GM12878 (cell line): Measurements from ENCODE around the gene PIGB. TPM values are rescaled to one million over a fixed set of nuclear protein-coding genes. Genes with fewer than 3 reads are reported as not detected.

Experiments used
- ATAC-seq: fragments of 200-7000 bp; cut with Tn5 transposase; 3 replicates; pipeline ENCODE4 v1.9.1; 2020; ENCODE audit warnings: mild to moderate bottlenecking, moderate library complexity
- BruUV-seq: library from RNA; stranded (reverse); fragments of 400-500 nt; replicated peaks from 2 replicates; lab custom pipeline; 2021; lab: Mats Ljungman, UMichigan
- CTCF ChIA-PET: fragments of 300-600 bp; sonication (Branson Sonifier 250); formaldehyde crosslinking; extraction: SDS; loops from one replicate; lab custom pipeline; 2021; ENCODE audit warnings: inconsistent platforms; lab: Yijun Ruan, JAX
- POLR2A ChIA-PET: fragments of 350-600 bp; formaldehyde crosslinking; extraction: SDS; loops from one replicate; lab custom pipeline; 2021; ENCODE audit warnings: inconsistent platforms; lab: Charles Lee
- RAD21 ChIA-PET: fragments of 300-600 bp; sonication (Branson Sonifier 250); formaldehyde crosslinking; loops from one replicate; lab custom pipeline; 2023; ENCODE audit warnings: antibody characterized with exemption; ENCODE audit not compliant: unreplicated experiment; lab: Charles Lee
- SMC1A ChIA-PET: fragments of 300-600 bp; sonication (Branson Sonifier 250); formaldehyde crosslinking; loops from one replicate; lab custom pipeline; 2023; ENCODE audit not compliant: unreplicated experiment, uncharacterized antibody; lab: Charles Lee
- DNase-seq: peaks from one replicate; pipeline ENCODE4 v3.0.0-alpha.2; 2011; ENCODE audit warnings: low read depth, low spot score
- FAIRE-seq: peaks from 3 replicates; lab custom pipeline; 2011; peaks lifted over from hg19 to GRCh38; lab: Jason Lieb, UNC
- H2AFZ ChIP-seq: 2 replicates; pipeline ENCODE4 v1.6.0; 2011; ENCODE audit warnings: low read depth, low read length, control low read depth; ENCODE audit not compliant: control insufficient read depth
- H3K27ac ChIP-seq: 2 replicates; pipeline ENCODE4 v1.5.1; 2011; ENCODE audit warnings: control low read depth; ENCODE audit not compliant: control insufficient read depth, insufficient read depth
- H3K27me3 ChIP-seq, 2 experiments: replicated peaks in 1 of 2; 2 replicates each; pipeline versions ENCODE4 v1.6.0 to v1.6.1; 2011; ENCODE audit warnings: low read length in 1 of 2; ENCODE audit not compliant: control insufficient read depth in 2 of 2, insufficient read depth in 2 of 2
- H3K36me3 ChIP-seq, 2 experiments: 2 replicates each; pipeline ENCODE4 v1.5.1; 2011; ENCODE audit warnings: low read length in 1 of 2; ENCODE audit not compliant: control insufficient read depth in 2 of 2, insufficient read depth in 2 of 2
- H3K4me1 ChIP-seq: 2 replicates; pipeline ENCODE4 v1.6.1; 2011; ENCODE audit warnings: mild to moderate bottlenecking, low read length, moderate library complexity, mixed read lengths; ENCODE audit not compliant: control insufficient read depth, insufficient read depth
- H3K4me2 ChIP-seq: 2 replicates; pipeline ENCODE4 v1.6.0; 2011; ENCODE audit warnings: control low read depth; ENCODE audit not compliant: control insufficient read depth, insufficient read depth
- H3K4me3 ChIP-seq: fragments of 200-600 bp; sonication (generic); 2 replicates; pipeline ENCODE4 v1.5.1; 2016
- H3K79me2 ChIP-seq: 2 replicates; pipeline ENCODE4 v1.6.0; 2011; ENCODE audit warnings: low read length; ENCODE audit not compliant: control insufficient read depth, insufficient read depth
- H3K9ac ChIP-seq: 2 replicates; pipeline ENCODE4 v1.8.0; 2011; ENCODE audit warnings: low read length, control low read depth, mixed read lengths; ENCODE audit not compliant: control insufficient read depth, insufficient read depth
- H3K9me3 ChIP-seq: replicated peaks from 3 replicates; pipeline ENCODE4 v1.5.1; 2011; ENCODE audit warnings: mild to moderate bottlenecking, low read length; ENCODE audit not compliant: control insufficient read depth, insufficient read depth
- H4K20me1 ChIP-seq: 2 replicates; pipeline ENCODE4 v1.6.0; 2011; ENCODE audit not compliant: control insufficient read depth, insufficient read depth
- BACH1 ChIP-seq: fragments of 450-650 bp; IDR thresholded peaks from 2 replicates; pipeline ENCODE4 v1.6.1; 2017; ENCODE audit warnings: mild to moderate bottlenecking, borderline replicate concordance
- ELK1 ChIP-seq: IDR thresholded peaks from 2 replicates; pipeline ENCODE4 v1.6.1; 2012; ENCODE audit warnings: low read depth, low read length, improper control_type of control experiment
- IKZF2 ChIP-seq, 2 experiments: fragments of 450-650 bp; IDR thresholded peaks; 2 replicates each; pipeline ENCODE4 v1.6.1; 2017; ENCODE audit warnings: mild to moderate bottlenecking in 2 of 2, moderate library complexity in 2 of 2
- LARP7 ChIP-seq: fragments of 450-650 bp; IDR thresholded peaks from 2 replicates; pipeline ENCODE4 v1.6.1; 2017; ENCODE audit warnings: mild to moderate bottlenecking
- NFIC ChIP-seq: IDR thresholded peaks from 2 replicates; pipeline ENCODE4 v1.6.1; 2012; ENCODE audit warnings: low read depth, mild to moderate bottlenecking, inconsistent platforms, low read length, moderate library complexity
- NKRF ChIP-seq: fragments of 450-650 bp; conservative IDR thresholded peaks from 2 replicates; pipeline ENCODE4 v1.6.1; 2017; ENCODE audit warnings: mild to moderate bottlenecking, moderate library complexity
- POLR2A ChIP-seq: IDR thresholded peaks from 2 replicates; pipeline ENCODE4 v1.6.1; 2011; ENCODE audit warnings: low read depth, mild to moderate bottlenecking, low read length
- RCOR1 ChIP-seq: conservative IDR thresholded peaks from 2 replicates; pipeline ENCODE4 v1.6.1; 2012; ENCODE audit warnings: low read depth, low read length, improper control_type of control experiment
- RUNX3 ChIP-seq: IDR thresholded peaks from 2 replicates; pipeline ENCODE4 v1.6.1; 2012; ENCODE audit warnings: low read length, inconsistent platforms
- SMARCA5 ChIP-seq: fragments of 450-650 bp; IDR thresholded peaks from 2 replicates; pipeline ENCODE4 v1.6.1; 2017; ENCODE audit warnings: mild to moderate bottlenecking
- STAT1 ChIP-seq: fragments of 450-650 bp; conservative IDR thresholded peaks from 2 replicates; pipeline ENCODE4 v1.6.1; 2014; ENCODE audit warnings: antibody characterized with exemption, mild to moderate bottlenecking
- TAF1 ChIP-seq: IDR thresholded peaks from 2 replicates; pipeline ENCODE4 v1.6.1; 2011; ENCODE audit warnings: mild to moderate bottlenecking, low read depth, low read length, borderline replicate concordance
- TBL1XR1 ChIP-seq: IDR thresholded peaks from 2 replicates; pipeline ENCODE4 v1.6.1; 2012; ENCODE audit warnings: low read depth, low read length, improper control_type of control experiment
- ZNF622 ChIP-seq: fragments of 450-650 bp; IDR thresholded peaks from 2 replicates; pipeline ENCODE4 v1.6.1; 2017; ENCODE audit warnings: mild to moderate bottlenecking, inconsistent platforms
- WGBS: methylation state at CpG from one replicate; pipeline ENCODE4 v1.1.6; 2016; ENCODE audit warnings: low lambda C conversion rate; ENCODE audit not compliant: insufficient replicate concordance, insufficient coverage; ENCODE audit errors: missing lambda C conversion rate; 5-methylcytosine and 5-hydroxymethylcytosine counted together
- in situ Hi-C: fragments of 300-500 bp; cut with MboI; formaldehyde crosslinking; loops from 9 replicates; pipeline ENCODE4 v1.14.3; 2018; ENCODE audit warnings: mixed read lengths
- intact Hi-C: fragments of 100-400 bp; cut with micrococcal nuclease; formaldehyde crosslinking; loops from one replicate; pipeline ENCODE4 v1.14.2; 2022; ENCODE audit not compliant: unreplicated experiment
- polyA plus RNA-seq, 11 experiments: library from polyadenylated mRNA; depleted of rRNA in 4 of 11; unstranded in 6 of 11; stranded (reverse) in 5 of 11; fragments of >200 nt; fragmentation: Nextera tagmentation in 4 of 11; fragmentation: Illumina TruSeq in 1 of 11; extraction: Ambion mirVana in 4 of 11; extraction: Trizol in 1 of 11; gene quantifications; 1 replicate in 1 of 11; 2 replicates in 10 of 11; pipeline versions ENCODE4 v1.2.1 to v1.2.3, GENCODE V29; 2011 to 2016; ENCODE audit warnings: inconsistent platforms in 2 of 11, missing spikeins in 2 of 11, low read depth in 1 of 11
- total RNA-seq, 4 experiments: library from RNA; depleted of rRNA in 3 of 4; stranded (reverse); fragments of >200 nt in 3 of 4; fragmentation: Illumina TruSeq in 1 of 4; extraction: Trizol in 1 of 4; gene quantifications; 2 replicates each; pipeline versions ENCODE4 v1.2.1 to v1.2.3, GENCODE V29; 2013 to 2021
- TF ChIP-seq, protein P1 (sequence below): IDR thresholded peaks from 2 replicates; pipeline ENCODE4 v1.6.1; 2012; ENCODE audit warnings: mild to moderate bottlenecking, low read depth, low read length
- TF ChIP-seq, protein P2 (sequence below): fragments of 450-650 bp; IDR thresholded peaks from 2 replicates; pipeline ENCODE4 v1.6.1; 2017; ENCODE audit warnings: low read depth, mild to moderate bottlenecking, moderate library complexity

The PIGB gene
- total and polyA plus RNA-seq, 10 of the 15 experiments (the other 5 are each of a cell fraction or from before 2014, with no cell fraction given), result 17.9 to 46.0 (median 25.2) TPM

DNA sequence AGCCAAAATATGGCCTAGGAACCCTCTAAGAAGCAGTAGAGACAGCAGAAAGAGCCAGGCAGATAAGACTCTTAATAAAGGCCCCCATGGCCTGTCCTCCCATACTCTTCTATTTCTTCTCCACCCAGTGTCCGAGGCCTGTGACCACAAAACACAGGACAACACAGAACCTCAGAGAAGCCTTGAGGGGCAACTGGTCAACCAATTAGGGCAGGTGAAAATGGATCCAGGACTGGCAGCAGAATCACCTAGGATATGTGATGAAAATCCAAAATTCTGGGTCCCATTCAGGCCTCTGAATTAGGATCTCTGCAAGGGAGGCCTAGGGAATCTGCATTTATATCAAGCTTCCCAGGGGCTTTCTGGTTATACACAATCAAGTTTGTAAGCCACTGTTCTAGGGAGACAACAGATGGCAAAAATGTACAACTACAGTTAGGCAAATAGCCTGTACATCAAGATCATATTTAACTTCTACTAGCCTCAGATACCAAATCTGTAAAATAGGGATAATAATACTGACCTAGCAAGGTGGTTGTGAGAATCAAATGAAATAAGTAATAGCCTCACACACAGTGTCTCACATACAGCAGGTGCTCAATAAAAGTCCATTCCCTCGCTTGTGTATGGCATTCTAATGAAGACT, 39.8 kb upstream of the PIGB start:
- H3K79me2 ChIP-seq, result peaks cover 11% of the 10 kb centered on the region
- intact Hi-C loops (no loop called here), in situ Hi-C loops (no loop called here)
- ChIA-PET RAD21 (interaction anchor here (1.4 to 3.4 kb wide), 2 partner anchors 58 to 62 kb away, joined by 5 to 14 read pairs; no protein-coding TSS in a partner anchor), POLR2A (interaction anchor here (0.5 kb wide), 2 partner anchors 15 to 486 kb away, joined by 4 to 9 read pairs; no protein-coding TSS in a partner anchor), CTCF (interaction anchor here (1.0 to 1.1 kb wide), 2 partner anchors 58 to 61 kb away, joined by 3 read pairs; no protein-coding TSS in a partner anchor), SMC1A (interaction anchor here (6.2 to 11.6 kb wide), 2 partner anchors 21 to 60 kb away, joined by 38 to 110 read pairs; no protein-coding TSS in a partner anchor)
- no TSS peak for BruUV-seq
- FAIRE-seq, result no peak
- no peaks in the 10 kb centered on the region; the same call in 2 of the 3 replicates for H3K9me3 ChIP-seq
- H3K27ac ChIP-seq, result peak overlapping the region; percentile 84
- H3K36me3 ChIP-seq, result no peaks in the 10 kb centered on the region; a peak in 1 of 4 replicates
- H3K4me2 ChIP-seq, result peak overlapping the region; percentile 62
- no peaks in the 10 kb centered on the region for H4K20me1 ChIP-seq
- ATAC-seq, result no peak
- no peaks in the 10 kb centered on the region for H3K27me3 ChIP-seq
- peak overlapping the region; percentile 11; the same call in 1 of the 2 replicates for H3K4me3 ChIP-seq
- DNase-seq, result no peak
- H3K4me1 ChIP-seq, result peaks cover 48% of the 10 kb centered on the region
- peak overlapping the region; percentile 31 for H3K9ac ChIP-seq
- no peak overlapping the region for H2AFZ ChIP-seq
- 41% methylated on average over 2 of the region's 2 CpGs for WGBS
- no peak for TF ChIP-seq NFIC
- TF ChIP-seq POLR2A, result no peak
- TF ChIP-seq RUNX3, result no peak
- 0 out of 2 replicates have a peak, but pooled peaks have one; percentile 24 for TF ChIP-seq RCOR1
- TF ChIP-seq TBL1XR1, result no peak
- TF ChIP-seq, protein P1, sequence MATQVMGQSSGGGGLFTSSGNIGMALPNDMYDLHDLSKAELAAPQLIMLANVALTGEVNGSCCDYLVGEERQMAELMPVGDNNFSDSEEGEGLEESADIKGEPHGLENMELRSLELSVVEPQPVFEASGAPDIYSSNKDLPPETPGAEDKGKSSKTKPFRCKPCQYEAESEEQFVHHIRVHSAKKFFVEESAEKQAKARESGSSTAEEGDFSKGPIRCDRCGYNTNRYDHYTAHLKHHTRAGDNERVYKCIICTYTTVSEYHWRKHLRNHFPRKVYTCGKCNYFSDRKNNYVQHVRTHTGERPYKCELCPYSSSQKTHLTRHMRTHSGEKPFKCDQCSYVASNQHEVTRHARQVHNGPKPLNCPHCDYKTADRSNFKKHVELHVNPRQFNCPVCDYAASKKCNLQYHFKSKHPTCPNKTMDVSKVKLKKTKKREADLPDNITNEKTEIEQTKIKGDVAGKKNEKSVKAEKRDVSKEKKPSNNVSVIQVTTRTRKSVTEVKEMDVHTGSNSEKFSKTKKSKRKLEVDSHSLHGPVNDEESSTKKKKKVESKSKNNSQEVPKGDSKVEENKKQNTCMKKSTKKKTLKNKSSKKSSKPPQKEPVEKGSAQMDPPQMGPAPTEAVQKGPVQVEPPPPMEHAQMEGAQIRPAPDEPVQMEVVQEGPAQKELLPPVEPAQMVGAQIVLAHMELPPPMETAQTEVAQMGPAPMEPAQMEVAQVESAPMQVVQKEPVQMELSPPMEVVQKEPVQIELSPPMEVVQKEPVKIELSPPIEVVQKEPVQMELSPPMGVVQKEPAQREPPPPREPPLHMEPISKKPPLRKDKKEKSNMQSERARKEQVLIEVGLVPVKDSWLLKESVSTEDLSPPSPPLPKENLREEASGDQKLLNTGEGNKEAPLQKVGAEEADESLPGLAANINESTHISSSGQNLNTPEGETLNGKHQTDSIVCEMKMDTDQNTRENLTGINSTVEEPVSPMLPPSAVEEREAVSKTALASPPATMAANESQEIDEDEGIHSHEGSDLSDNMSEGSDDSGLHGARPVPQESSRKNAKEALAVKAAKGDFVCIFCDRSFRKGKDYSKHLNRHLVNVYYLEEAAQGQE, result no peak
- no peak for TF ChIP-seq ZNF622
- TF ChIP-seq IKZF2 (IDR thresholded peaks at IDR 0.05), result no peak
- TF ChIP-seq TAF1, result no peak
- TF ChIP-seq BACH1, result no peak
- TF ChIP-seq ELK1, result no peak
- TF ChIP-seq SMARCA5, result 0 out of 2 replicates have a peak, but pooled peaks have one; percentile 65
- TF ChIP-seq NKRF, result 0 out of 2 replicates have a peak, but pooled peaks have one; percentile 3
- TF ChIP-seq LARP7, result no peak
- no peak for TF ChIP-seq STAT1
- TF ChIP-seq, protein P2, sequence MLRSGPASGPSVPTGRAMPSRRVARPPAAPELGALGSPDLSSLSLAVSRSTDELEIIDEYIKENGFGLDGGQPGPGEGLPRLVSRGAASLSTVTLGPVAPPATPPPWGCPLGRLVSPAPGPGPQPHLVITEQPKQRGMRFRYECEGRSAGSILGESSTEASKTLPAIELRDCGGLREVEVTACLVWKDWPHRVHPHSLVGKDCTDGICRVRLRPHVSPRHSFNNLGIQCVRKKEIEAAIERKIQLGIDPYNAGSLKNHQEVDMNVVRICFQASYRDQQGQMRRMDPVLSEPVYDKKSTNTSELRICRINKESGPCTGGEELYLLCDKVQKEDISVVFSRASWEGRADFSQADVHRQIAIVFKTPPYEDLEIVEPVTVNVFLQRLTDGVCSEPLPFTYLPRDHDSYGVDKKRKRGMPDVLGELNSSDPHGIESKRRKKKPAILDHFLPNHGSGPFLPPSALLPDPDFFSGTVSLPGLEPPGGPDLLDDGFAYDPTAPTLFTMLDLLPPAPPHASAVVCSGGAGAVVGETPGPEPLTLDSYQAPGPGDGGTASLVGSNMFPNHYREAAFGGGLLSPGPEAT, result no peak
